IPS-18a (cell line): ENCODE data around the gene ZIC2.
A peak's percentile ranks its signal among the peaks of the same experiment; 100 is the strongest.

Experiments used
- H3K27ac ChIP-seq: one replicate; pipeline ENCODE4 v1.5.1; 2013; ENCODE audit warnings: low read length
- H3K27me3 ChIP-seq: one replicate; pipeline ENCODE4 v1.6.1; 2013; ENCODE audit warnings: mild to moderate bottlenecking, low read length; ENCODE audit not compliant: control insufficient read depth, insufficient read depth
- H3K36me3 ChIP-seq: one replicate; pipeline ENCODE4 v1.6.1; 2013; ENCODE audit warnings: low read depth, low read length; ENCODE audit not compliant: control insufficient read depth
- H3K4me1 ChIP-seq: one replicate; pipeline ENCODE4 v1.6.1; 2013; ENCODE audit warnings: low read depth, low read length; ENCODE audit not compliant: control insufficient read depth
- H3K4me3 ChIP-seq: one replicate; pipeline ENCODE4 v1.5.1; 2013; ENCODE audit warnings: low read length
- H3K9ac ChIP-seq: one replicate; pipeline ENCODE4 v1.6.1; 2013; ENCODE audit warnings: mild to moderate bottlenecking, low read length, moderate library complexity
- H3K9me3 ChIP-seq: one replicate; pipeline ENCODE4 v1.6.1; 2013; ENCODE audit warnings: low read depth, low read length; ENCODE audit not compliant: control insufficient read depth

Gene ZIC2

GRCh38 chr13:99977334-99977911 lies 4.2 kb upstream of the ZIC2 start:
- Histone ChIP-seq H3K4me1 (peaks cover 61% of the 10 kb centered on the region), H3K36me3 (no peaks in the 10 kb centered on the region), H3K9me3 (no peaks in the 10 kb centered on the region), H3K27ac (no peak overlapping the region), H3K9ac (no peak overlapping the region), H3K27me3 (peaks cover 32% of the 10 kb centered on the region), H3K4me3 (peak overlapping the region; percentile 87)

GRCh38 chr13:99977912-99978798 lies 3.4 kb upstream of the ZIC2 start:
- Histone ChIP-seq H3K27ac (no peak overlapping the region), H3K9me3 (no peaks in the 10 kb centered on the region), H3K27me3 (peaks cover 29% of the 10 kb centered on the region), H3K36me3 (peaks cover 6% of the 10 kb centered on the region), H3K9ac (peak overlapping the region; percentile 89), H3K4me3 (peak overlapping the region; percentile 87), H3K4me1 (peaks cover 53% of the 10 kb centered on the region)

- peaks cover 28% of the 10 kb centered on the region for H3K27me3 ChIP-seq
- H3K9ac ChIP-seq: peak overlapping the region; percentile 89
- H3K27ac ChIP-seq: peak overlapping the region; percentile 42
- H3K4me3 ChIP-seq: peak overlapping the region; percentile 87
- H3K9me3 ChIP-seq: no peaks in the 10 kb centered on the region
- peaks cover 13% of the 10 kb centered on the region for H3K36me3 ChIP-seq
- peaks cover 46% of the 10 kb centered on the region for H3K4me1 ChIP-seq
Observed at GRCh38 chr13:99978799-99979452, 2.7 kb upstream of the ZIC2 start.

- peak overlapping the region; percentile 42 for H3K27ac ChIP-seq
- H3K4me1 ChIP-seq: peaks cover 39% of the 10 kb centered on the region
- H3K9me3 ChIP-seq: no peaks in the 10 kb centered on the region
- peak overlapping the region; percentile 87 for H3K4me3 ChIP-seq
- H3K9ac ChIP-seq: peak overlapping the region; percentile 89
- H3K36me3 ChIP-seq: peaks cover 20% of the 10 kb centered on the region
- peaks cover 26% of the 10 kb centered on the region for H3K27me3 ChIP-seq
Observed at GRCh38 chr13:99979453-99980200, 2.0 kb upstream of the ZIC2 start.

- no peak overlapping the region for H3K27ac ChIP-seq
- peak overlapping the region; percentile 87 for H3K4me3 ChIP-seq
- H3K27me3 ChIP-seq: peaks cover 23% of the 10 kb centered on the region
- H3K36me3 ChIP-seq: peaks cover 26% of the 10 kb centered on the region
- peaks cover 32% of the 10 kb centered on the region for H3K4me1 ChIP-seq
- peak overlapping the region; percentile 89 for H3K9ac ChIP-seq
- H3K9me3 ChIP-seq: no peaks in the 10 kb centered on the region
Observed at GRCh38 chr13:99980201-99980823, 1.3 kb upstream of the ZIC2 start.

GRCh38 chr13:99980824-99981734 lies 505 bp upstream of the ZIC2 start:
- Histone ChIP-seq H3K4me3 (peak overlapping the region; percentile 73), H3K9ac (peak overlapping the region; percentile 74), H3K27me3 (peaks cover 19% of the 10 kb centered on the region), H3K27ac (peak overlapping the region; percentile 63), H3K36me3 (peaks cover 30% of the 10 kb centered on the region), H3K9me3 (no peaks in the 10 kb centered on the region), H3K4me1 (peaks cover 28% of the 10 kb centered on the region)

- H3K27me3 ChIP-seq: peaks cover 14% of the 10 kb centered on the region
- H3K9me3 ChIP-seq: no peaks in the 10 kb centered on the region
- H3K36me3 ChIP-seq: peaks cover 41% of the 10 kb centered on the region
Observed at GRCh38 chr13:99982036-99982730, 599 bp downstream of the ZIC2 start.

GRCh38 chr13:99982731-99983498 lies 1.3 kb downstream of the ZIC2 start:
- Histone ChIP-seq H3K27me3 (peaks cover 14% of the 10 kb centered on the region), H3K27ac (peak overlapping the region; percentile 55)

More at GRCh38 chr13:99982036-99982730, 599 bp downstream of the ZIC2 start:
- peaks cover 28% of the 10 kb centered on the region for H3K4me1 ChIP-seq
- H3K4me3 ChIP-seq: peak overlapping the region; percentile 99
- no peak overlapping the region for H3K27ac ChIP-seq
- H3K9ac ChIP-seq: peak overlapping the region; percentile 94

GRCh38 chr13:99983499-99984401 lies 2.2 kb downstream of the ZIC2 start:
- Histone ChIP-seq H3K9me3 (no peaks in the 10 kb centered on the region), H3K9ac (peak overlapping the region; percentile 94), H3K4me1 (peaks cover 31% of the 10 kb centered on the region), H3K36me3 (peaks cover 41% of the 10 kb centered on the region), H3K27ac (peak overlapping the region; percentile 69), H3K4me3 (peak overlapping the region; percentile 99), H3K27me3 (peaks cover 21% of the 10 kb centered on the region)

More at GRCh38 chr13:99982731-99983498, 1.3 kb downstream of the ZIC2 start:
- Histone ChIP-seq H3K4me3 (peak overlapping the region; percentile 99), H3K36me3 (peaks cover 41% of the 10 kb centered on the region), H3K9ac (peak overlapping the region; percentile 94), H3K4me1 (peaks cover 28% of the 10 kb centered on the region), H3K9me3 (no peaks in the 10 kb centered on the region)
